ENCODE results near the gene RNASEL.
"Not testable (repeated sequence)": the region's sequence is repeated elsewhere in the genome, so short reads cannot be mapped to it uniquely, and the experiment has no call there.

GRCh38 chr1:182528206-182528605, 60.9 kb downstream of the RNASEL start:
- not testable (repeated sequence) for TF ChIP-seq PATZ1 (CRISPR knock-in tag; IDR thresholded peaks at IDR 0.05; ENCODE audit: borderline replicate concordance); CSRNP3 (CRISPR knock-in tag; IDR thresholded peaks at IDR 0.05); ARNTL (CRISPR knock-in tag; IDR thresholded peaks at IDR 0.05; ENCODE audit: borderline replicate concordance, low read depth); ZNF565 (CRISPR knock-in tag; conservative IDR thresholded peaks at IDR 0.05; ENCODE audit: low read depth)

All from SK-N-SH treated with all-trans-retinoic acid at 6 μM for 48 hours (cell line).